ENCODE data around the gene OR4D2.
"Not testable (repeated sequence)": the region's sequence is repeated elsewhere in the genome, so short reads cannot be mapped to it uniquely, and the experiment has no call there.

The OR4D2 gene

GRCh38 chr17:58166682-58167081, at the start of gene OR4D2:
Gene OR4D2, plus strand, starts transcription at chr17:58166982. Its CDS starts 2,674 bp downstream, at chr17:58169656.
- no peak for DNase-seq (ENCODE audit: low spot score)

GRCh38 chr17:58117382-58117781, 49.4 kb upstream of the OR4D2 start:
- no peak for DNase-seq (ENCODE audit: low spot score)

- no peak for DNase-seq (ENCODE audit: low spot score)
Observed at GRCh38 chr17:58119491-58119890, 47.3 kb upstream of the OR4D2 start.

- DNase-seq (ENCODE audit: low spot score) = peak; percentile 75
Observed at GRCh38 chr17:58120195-58120822, 46.5 kb upstream of the OR4D2 start.

GRCh38 chr17:58121925-58122324, 44.9 kb upstream of the OR4D2 start:
- no peak for DNase-seq (ENCODE audit: low spot score)

GRCh38 chr17:58127846-58128245, 38.9 kb upstream of the OR4D2 start:
- DNase-seq (ENCODE audit: low spot score) = no peak

- not testable (repeated sequence) for DNase-seq (ENCODE audit: low spot score)
Observed at GRCh38 chr17:58132697-58133096, 34.1 kb upstream of the OR4D2 start.

GRCh38 chr17:58136669-58137279, 30.0 kb upstream of the OR4D2 start:
- no peak for DNase-seq (ENCODE audit: low spot score)

GRCh38 chr17:58141505-58141904, 25.3 kb upstream of the OR4D2 start:
- DNase-seq (ENCODE audit: low spot score) = no peak

- not testable (repeated sequence) for DNase-seq (ENCODE audit: low spot score)
Observed at GRCh38 chr17:58143335-58143734, 23.4 kb upstream of the OR4D2 start.

GRCh38 chr17:58144801-58145200, 22.0 kb upstream of the OR4D2 start:
- DNase-seq (ENCODE audit: low spot score) = no peak

- no peak for DNase-seq (ENCODE audit: low spot score)
Observed at GRCh38 chr17:58147930-58148434, 18.8 kb upstream of the OR4D2 start, which contains the start of gene OR4D1. Gene OR4D1, plus strand, starts transcription at chr17:58148384. Its CDS starts 6,770 bp downstream, at chr17:58155154.

GRCh38 chr17:58148609-58149008, 18.2 kb upstream of the OR4D2 start:
- DNase-seq (ENCODE audit: low spot score) = no peak

- no peak for DNase-seq (ENCODE audit: low spot score)
Observed at GRCh38 chr17:58150394-58150793, 16.4 kb upstream of the OR4D2 start.

- no peak for DNase-seq (ENCODE audit: low spot score)
Observed at GRCh38 chr17:58153046-58153445, 13.7 kb upstream of the OR4D2 start.

- no peak for DNase-seq (ENCODE audit: low spot score)
Observed at GRCh38 chr17:58153671-58154070, 13.1 kb upstream of the OR4D2 start.

- DNase-seq (ENCODE audit: low spot score) = peak; percentile 85
Observed at GRCh38 chr17:58156839-58157803, 9.7 kb upstream of the OR4D2 start.

- DNase-seq (ENCODE audit: low spot score) = no peak
Observed at GRCh38 chr17:58158181-58158580, 8.6 kb upstream of the OR4D2 start.

GRCh38 chr17:58161566-58161965, 5.2 kb upstream of the OR4D2 start:
- no peak for DNase-seq (ENCODE audit: low spot score)

GRCh38 chr17:58165981-58166380, 801 bp upstream of the OR4D2 start:
- no peak for DNase-seq (ENCODE audit: low spot score)

GRCh38 chr17:58170622-58171021, 3.8 kb downstream of the OR4D2 start:
- DNase-seq (ENCODE audit: low spot score) = no peak

GRCh38 chr17:58172369-58173071, 5.7 kb downstream of the OR4D2 start:
- DNase-seq (ENCODE audit: low spot score) = no peak
